Measurements from ENCODE around the gene ACOX3.

The ACOX3 gene

DNA sequence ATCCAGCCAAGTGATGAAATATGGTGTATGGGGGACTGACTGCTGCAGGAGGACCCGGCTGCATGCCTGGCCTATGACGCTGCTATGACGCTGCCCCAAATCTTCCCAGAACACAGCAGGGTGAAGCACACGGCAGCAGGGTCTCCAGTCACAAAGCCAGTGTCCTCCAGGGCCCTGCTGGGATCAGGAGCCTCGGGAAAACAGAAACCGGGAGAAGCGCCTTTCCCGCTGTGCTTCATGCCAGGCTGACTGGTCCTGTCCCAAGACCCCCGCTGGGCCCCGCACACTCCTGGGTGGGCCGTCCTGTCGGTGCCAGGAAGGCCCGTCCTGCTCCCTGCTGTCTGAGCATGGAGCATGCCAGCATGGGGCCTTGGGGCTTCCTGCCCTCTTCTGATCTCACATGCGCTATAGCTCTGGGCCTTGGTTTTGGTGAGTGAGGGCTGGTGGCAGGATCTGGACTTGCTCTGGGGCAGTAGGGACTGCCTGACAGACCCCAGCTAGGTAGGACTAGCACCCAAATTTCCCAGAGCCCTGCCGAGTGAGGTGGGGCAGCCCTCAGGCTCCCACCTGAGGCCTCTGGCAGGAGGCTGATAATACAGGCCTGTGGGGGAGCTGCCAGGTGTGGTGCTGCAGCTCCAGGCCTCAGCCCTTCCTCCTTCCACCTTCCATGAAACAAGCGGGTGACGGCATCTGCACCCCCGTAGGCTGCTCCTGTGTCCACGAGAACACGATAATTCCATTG, 64.0 kb downstream of the ACOX3 start:
- Mint-ChIP-seq H3K4me1 (no peaks in the 10 kb centered on the region), H3K27ac (ENCODE audit: low read depth) (no peak overlapping the region), H3K4me3 (no peak overlapping the region), H3K9me3 (no peaks in the 10 kb centered on the region), H3K27me3 (no peaks in the 10 kb centered on the region), H3K36me3 (ENCODE audit: insufficient read depth) (peaks cover 2% of the 10 kb centered on the region)
- ATAC-seq (replicated peaks; ENCODE audit: extremely low read depth, poor library complexity, severe bottlenecking) (no peak), DNase-seq (ENCODE audit: low spot score in 2 of 2) (no peak)

DNA sequence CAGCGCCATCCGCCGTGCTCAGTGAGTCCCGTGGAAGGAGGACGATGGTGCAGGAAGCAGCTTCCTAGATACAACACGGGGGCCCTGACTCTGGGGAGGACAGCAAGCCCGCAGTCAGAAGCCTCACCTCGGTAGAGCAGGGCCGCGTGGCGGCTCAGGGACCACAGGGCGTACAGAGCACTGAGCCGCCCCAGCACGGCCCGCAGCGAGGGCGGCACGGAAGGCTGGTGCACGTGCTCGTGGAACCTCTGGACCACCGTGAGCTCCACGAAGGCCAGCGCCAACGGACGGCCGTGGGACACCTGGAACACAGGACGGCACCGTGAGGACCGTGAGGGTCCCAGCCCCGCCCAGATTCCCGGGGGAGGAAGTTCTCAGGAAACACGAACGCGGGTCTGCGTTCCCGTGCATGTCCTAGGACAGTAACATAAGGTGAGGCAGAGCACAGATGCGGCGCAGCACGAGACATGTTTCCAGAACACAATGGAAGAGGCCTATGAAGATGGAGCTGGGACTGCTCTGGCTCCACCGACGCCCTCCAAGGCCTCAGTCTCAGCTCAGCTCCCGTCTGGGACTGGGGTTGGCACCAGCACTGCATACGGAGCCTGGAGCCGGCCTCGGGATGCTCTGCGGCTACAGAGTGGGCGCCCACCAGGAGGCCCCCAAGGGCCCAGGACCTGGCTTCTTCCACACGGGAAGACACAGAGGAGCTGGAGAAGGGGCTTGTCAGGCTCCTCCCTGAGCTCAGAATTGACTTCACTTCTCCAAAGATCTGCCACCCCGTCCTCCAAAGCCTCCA, 65.5 kb downstream of the ACOX3 start:
- no peak overlapping the region for H3K4me3 Mint-ChIP-seq
- no peaks in the 10 kb centered on the region for H3K27me3 Mint-ChIP-seq
- no peak overlapping the region for H3K27ac Mint-ChIP-seq (ENCODE audit: low read depth)

DNA sequence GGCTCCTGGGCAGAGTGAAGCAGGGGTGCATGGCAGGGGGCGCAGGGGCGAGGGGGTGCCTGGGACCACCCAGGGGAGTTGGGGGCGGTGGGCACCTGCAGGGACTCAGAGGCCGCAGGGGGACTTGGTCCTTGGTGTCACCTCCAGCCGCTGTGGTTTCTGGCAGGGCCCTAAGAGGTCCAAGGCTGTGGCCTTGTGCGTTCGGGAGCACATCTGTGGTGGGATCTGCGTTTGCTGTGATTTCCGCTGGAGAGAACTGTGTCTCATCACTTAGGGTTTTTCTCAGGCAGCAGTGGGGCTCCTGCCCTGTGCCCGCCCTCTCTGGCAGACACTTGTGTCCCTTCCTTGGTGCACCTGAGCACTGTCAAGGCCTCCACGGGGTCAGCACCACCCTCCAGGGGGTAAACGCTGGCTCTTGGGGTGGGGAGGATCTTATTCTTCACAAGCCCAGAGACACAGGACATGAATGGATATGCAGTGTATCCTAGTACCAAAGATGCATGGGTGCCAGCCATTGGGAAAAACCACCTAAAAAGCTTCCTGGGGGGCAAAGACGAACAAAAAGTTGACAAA, 66.5 kb downstream of the ACOX3 start:
- peaks cover 2% of the 10 kb centered on the region for H3K36me3 Mint-ChIP-seq (ENCODE audit: insufficient read depth)
- no peak overlapping the region for H3K27ac Mint-ChIP-seq (ENCODE audit: low read depth)
- no peak for ATAC-seq (replicated peaks; ENCODE audit: extremely low read depth, poor library complexity, severe bottlenecking)
- no peaks in the 10 kb centered on the region for H3K27me3 Mint-ChIP-seq
- no peaks in the 10 kb centered on the region for H3K9me3 Mint-ChIP-seq
- no peak for DNase-seq (ENCODE audit: low spot score in 2 of 2)
- H3K4me1 Mint-ChIP-seq = no peaks in the 10 kb centered on the region
- no peak overlapping the region for H3K4me3 Mint-ChIP-seq

More for the DNA sequence above, 65.5 kb downstream of the ACOX3 start:
- Mint-ChIP-seq H3K4me1 (no peaks in the 10 kb centered on the region), H3K9me3 (no peaks in the 10 kb centered on the region), H3K36me3 (ENCODE audit: insufficient read depth) (peaks cover 2% of the 10 kb centered on the region)
- DNase-seq (ENCODE audit: low spot score in 2 of 2) (no peak), ATAC-seq (replicated peaks; ENCODE audit: extremely low read depth, poor library complexity, severe bottlenecking) (no peak)

DNA sequence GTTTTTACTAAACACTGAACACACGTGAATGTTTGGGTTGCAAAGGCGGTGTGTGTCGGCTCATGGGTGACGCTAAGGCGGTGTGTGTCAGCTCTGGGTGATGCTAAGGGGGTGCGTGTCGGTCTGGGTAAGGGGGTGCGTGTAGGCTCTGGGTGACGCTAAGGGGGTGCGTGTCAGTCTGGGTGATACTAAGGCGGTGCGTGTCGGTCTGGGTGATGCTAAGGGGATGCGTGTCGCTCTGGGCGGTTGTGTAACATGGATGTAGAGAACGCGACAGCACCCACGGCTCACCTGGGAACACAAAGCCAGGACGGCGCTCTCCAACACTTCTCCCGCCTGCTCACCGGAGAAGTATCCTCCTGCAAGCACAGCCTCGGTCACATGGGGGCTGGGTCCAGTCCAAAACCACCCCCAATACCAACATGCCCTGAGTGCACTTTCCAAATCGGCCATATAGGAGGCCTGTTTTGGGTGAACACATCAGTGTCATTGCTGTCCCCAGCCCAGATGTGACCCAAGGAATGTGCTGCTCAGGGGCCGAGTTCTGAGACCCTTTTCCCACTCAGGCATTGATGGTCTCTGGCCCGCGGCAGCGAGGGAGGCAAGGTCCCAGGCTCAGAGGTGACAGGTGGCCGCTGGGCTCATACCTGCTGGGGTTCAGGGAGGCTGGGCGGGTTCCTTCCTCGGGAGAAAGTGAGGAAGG, 67.1 kb downstream of the ACOX3 start:
- Mint-ChIP-seq H3K4me1 (no peaks in the 10 kb centered on the region), H3K27me3 (no peaks in the 10 kb centered on the region), H3K9me3 (no peaks in the 10 kb centered on the region), H3K27ac (ENCODE audit: low read depth) (no peak overlapping the region), H3K36me3 (ENCODE audit: insufficient read depth) (peaks cover 2% of the 10 kb centered on the region), H3K4me3 (no peak overlapping the region)
- ATAC-seq (replicated peaks; ENCODE audit: extremely low read depth, poor library complexity, severe bottlenecking) (no peak), DNase-seq (ENCODE audit: low spot score in 2 of 2) (no peak)

DNA sequence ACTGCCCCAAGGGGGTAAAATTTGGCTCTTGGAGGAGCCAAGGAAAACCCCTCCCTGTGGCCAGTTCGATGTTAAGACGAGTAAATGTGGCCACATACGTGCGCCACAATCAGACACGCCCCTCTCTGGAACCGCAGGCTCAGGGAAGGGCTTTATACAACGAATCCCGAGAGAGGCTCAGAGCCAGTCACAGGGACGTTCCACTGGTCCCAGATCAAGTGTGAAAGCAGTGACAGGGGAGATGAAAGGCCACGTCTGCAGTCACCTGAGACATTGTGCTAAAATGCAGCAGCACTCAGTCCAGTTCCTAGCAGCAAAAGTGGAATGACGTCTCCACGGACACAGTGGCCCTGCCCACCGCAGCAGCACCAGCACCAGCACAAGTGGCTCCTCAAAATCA, 68.0 kb downstream of the ACOX3 start:
- ATAC-seq (replicated peaks; ENCODE audit: extremely low read depth, poor library complexity, severe bottlenecking) (no peak), DNase-seq (ENCODE audit: low spot score in 2 of 2) (no peak)
- Mint-ChIP-seq H3K36me3 (ENCODE audit: insufficient read depth) (peaks cover 2% of the 10 kb centered on the region), H3K27me3 (no peaks in the 10 kb centered on the region), H3K27ac (ENCODE audit: low read depth) (no peak overlapping the region), H3K4me1 (no peaks in the 10 kb centered on the region), H3K4me3 (no peak overlapping the region), H3K9me3 (no peaks in the 10 kb centered on the region)

DNA sequence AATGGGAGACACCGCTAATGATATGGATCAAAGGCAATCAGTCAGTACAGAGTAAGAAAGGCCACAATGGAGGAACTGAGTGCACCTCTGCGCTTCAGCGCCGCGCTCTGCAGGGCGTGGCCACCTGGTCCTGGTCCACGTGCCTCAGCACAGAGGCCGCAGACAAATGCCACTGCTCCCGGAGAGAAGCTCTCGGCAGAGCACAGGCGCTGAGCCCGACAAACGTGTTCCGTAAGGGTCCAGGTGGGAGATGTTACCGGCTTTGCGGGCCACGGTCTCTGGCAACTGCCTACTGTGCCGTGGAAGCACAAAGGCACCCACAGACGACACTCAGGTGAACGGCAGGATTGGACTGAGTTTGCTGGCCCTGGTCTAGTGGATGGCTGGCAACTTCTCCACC, 68.9 kb downstream of the ACOX3 start:
- Mint-ChIP-seq H3K4me3 (no peak overlapping the region), H3K27ac (ENCODE audit: low read depth) (no peak overlapping the region)

DNA sequence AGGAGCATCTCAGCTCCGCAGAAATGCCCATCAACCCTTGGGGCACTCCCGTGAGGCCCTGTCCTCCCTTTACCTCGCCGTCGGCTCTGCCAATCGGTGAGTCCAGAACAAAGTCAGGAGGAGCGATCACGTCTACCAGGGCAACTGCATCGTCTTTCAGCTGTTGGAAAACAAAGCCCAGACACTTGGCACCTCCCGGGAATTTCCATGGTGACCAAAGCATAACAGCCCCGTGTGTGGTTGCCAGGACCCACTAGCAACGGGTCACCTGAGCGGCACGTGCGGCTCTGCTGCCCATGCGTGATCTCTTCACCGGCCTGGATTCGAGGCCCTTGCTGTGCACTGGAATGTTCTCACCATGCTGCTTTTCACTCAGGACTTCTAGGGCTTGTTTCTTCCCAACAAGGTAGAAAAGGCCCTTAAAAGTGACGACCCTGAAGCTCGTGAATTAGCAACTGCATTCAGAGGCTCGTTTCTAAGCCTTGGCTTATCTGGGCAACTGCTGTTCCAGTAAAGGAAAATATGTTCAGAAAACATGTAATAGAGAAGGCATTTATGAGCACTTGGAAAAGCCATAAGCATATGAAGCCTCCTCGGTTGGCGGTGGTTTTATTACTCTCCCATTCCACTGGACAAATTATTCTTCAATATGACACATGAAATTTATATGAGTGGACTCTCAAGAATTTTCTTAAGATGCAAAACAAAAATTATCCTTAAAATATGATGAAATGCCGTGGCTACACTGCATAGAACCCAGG, 69.5 kb downstream of the ACOX3 start:
- Mint-ChIP-seq H3K4me3 (no peak overlapping the region), H3K4me1 (no peaks in the 10 kb centered on the region), H3K27ac (ENCODE audit: low read depth) (no peak overlapping the region), H3K27me3 (no peaks in the 10 kb centered on the region), H3K36me3 (ENCODE audit: insufficient read depth) (peaks cover 4% of the 10 kb centered on the region), H3K9me3 (no peaks in the 10 kb centered on the region)
- ATAC-seq (replicated peaks; ENCODE audit: extremely low read depth, poor library complexity, severe bottlenecking) (no peak), DNase-seq (ENCODE audit: low spot score in 2 of 2) (no peak)

More for the DNA sequence above, 68.9 kb downstream of the ACOX3 start:
- Mint-ChIP-seq H3K36me3 (ENCODE audit: insufficient read depth) (peaks cover 2% of the 10 kb centered on the region), H3K27me3 (no peaks in the 10 kb centered on the region), H3K4me1 (no peaks in the 10 kb centered on the region), H3K9me3 (no peaks in the 10 kb centered on the region)
- no peak for DNase-seq (ENCODE audit: low spot score in 2 of 2)
- no peak for ATAC-seq (replicated peaks; ENCODE audit: extremely low read depth, poor library complexity, severe bottlenecking)

DNA sequence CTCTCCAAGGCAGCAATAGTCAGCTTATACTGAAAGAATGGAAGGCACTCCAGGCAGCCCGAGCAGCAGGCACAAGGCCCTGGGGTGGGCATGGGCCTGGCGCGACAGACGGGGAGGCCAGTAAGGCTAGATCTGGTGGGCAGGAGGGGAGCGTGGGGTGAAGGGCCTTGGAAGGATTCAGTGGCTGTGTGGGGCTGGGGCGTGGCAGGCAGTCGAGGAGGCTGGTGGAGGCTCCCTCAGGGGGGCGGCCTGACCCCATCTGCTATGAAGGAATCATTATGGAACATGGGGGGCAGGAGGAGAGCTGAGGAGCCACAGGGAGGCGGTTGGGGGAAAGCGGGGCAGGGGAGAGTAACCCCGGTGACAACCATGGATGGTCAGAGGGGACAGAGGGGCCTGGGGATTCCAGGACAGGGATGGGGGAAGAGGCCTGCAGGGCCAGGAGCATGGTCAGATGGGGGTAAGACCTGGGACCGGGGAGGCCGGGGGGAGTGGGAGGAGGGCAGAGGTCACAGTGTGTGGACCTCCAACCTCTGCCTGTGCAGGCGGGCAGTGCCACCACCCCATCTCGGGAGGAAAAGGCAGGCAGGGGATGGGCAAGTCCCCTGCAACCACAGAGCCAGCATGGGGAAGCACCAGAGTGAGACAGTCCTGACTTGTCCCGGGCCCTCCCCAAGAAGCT, 70.3 kb downstream of the ACOX3 start:
- H3K27ac Mint-ChIP-seq (ENCODE audit: low read depth) = no peak overlapping the region
- no peaks in the 10 kb centered on the region for H3K9me3 Mint-ChIP-seq
- DNase-seq (ENCODE audit: low spot score in 2 of 2) (no peak), ATAC-seq (replicated peaks; ENCODE audit: extremely low read depth, poor library complexity, severe bottlenecking) (no peak)
- no peak overlapping the region for H3K4me3 Mint-ChIP-seq
- no peaks in the 10 kb centered on the region for H3K4me1 Mint-ChIP-seq
- peaks cover 5% of the 10 kb centered on the region for H3K36me3 Mint-ChIP-seq (ENCODE audit: insufficient read depth)
- H3K27me3 Mint-ChIP-seq = no peaks in the 10 kb centered on the region

DNA sequence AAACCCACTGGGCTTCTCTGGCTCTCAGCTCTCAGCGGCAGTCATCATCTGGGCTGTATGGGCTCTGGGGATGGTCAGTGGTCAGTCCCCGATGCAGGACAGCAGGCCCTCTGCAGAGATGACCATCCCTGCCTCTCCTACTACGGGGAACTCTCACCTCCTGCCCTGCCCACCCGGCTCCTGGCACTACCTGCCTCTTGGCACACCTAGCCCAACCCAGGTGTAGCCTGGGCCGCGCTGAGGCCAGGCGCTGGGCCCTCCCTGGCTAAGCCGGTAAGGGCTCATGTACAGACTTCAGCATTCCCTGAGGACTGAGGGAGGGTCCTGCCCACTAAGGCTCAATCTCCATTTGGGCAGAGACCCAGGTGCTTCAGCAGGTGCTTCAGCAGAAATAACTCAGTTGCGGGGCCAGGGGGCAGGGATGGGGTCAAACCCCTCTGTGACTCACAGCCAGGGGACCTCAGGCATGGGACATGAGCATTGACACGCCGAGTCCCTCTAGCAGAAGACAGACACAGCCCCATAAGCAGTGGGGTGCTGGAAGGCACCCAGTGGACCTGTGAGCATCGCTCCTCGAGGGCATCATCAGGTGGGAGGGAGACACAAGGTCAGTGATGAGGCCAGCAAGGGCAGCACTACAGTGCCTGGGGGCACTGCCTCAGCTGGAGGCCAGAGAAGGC, 71.0 kb downstream of the ACOX3 start:
- no peak overlapping the region for H3K4me3 Mint-ChIP-seq
- H3K27me3 Mint-ChIP-seq = no peaks in the 10 kb centered on the region
- H3K27ac Mint-ChIP-seq (ENCODE audit: low read depth) = no peak overlapping the region
- H3K36me3 Mint-ChIP-seq (ENCODE audit: insufficient read depth) = peaks cover 6% of the 10 kb centered on the region
- ATAC-seq (replicated peaks; ENCODE audit: extremely low read depth, poor library complexity, severe bottlenecking) = no peak
- no peaks in the 10 kb centered on the region for H3K9me3 Mint-ChIP-seq
- H3K4me1 Mint-ChIP-seq = no peaks in the 10 kb centered on the region
- DNase-seq (ENCODE audit: low spot score in 2 of 2) = no peak

DNA sequence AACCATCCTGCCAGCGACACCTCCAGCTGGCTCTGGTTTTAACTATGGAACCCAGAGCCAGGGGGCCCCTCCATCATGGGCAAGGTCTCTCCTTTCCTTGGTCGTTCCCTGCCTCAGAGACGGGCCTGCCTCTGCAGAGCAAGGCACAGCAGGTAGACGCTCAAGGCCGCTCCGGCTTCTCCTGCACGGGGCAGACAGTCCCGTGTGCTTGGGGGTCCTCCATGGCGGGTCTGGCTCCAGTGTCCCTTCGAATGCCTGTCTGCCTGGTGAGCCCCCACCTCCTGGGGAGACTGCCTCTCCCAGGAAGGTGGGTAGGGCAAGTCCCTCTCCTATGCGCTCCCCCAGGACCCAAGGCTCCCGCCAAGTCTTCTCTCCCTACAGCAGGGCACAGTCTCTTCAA, 71.5 kb downstream of the ACOX3 start:
- ATAC-seq (replicated peaks; ENCODE audit: extremely low read depth, poor library complexity, severe bottlenecking) (no peak), DNase-seq (ENCODE audit: low spot score in 2 of 2) (no peak)
- no peaks in the 10 kb centered on the region for H3K4me1 Mint-ChIP-seq
- H3K4me3 Mint-ChIP-seq = no peak overlapping the region
- H3K36me3 Mint-ChIP-seq (ENCODE audit: insufficient read depth) = peaks cover 10% of the 10 kb centered on the region
- no peaks in the 10 kb centered on the region for H3K27me3 Mint-ChIP-seq
- H3K9me3 Mint-ChIP-seq = no peaks in the 10 kb centered on the region
- H3K27ac Mint-ChIP-seq (ENCODE audit: low read depth) = no peak overlapping the region

DNA sequence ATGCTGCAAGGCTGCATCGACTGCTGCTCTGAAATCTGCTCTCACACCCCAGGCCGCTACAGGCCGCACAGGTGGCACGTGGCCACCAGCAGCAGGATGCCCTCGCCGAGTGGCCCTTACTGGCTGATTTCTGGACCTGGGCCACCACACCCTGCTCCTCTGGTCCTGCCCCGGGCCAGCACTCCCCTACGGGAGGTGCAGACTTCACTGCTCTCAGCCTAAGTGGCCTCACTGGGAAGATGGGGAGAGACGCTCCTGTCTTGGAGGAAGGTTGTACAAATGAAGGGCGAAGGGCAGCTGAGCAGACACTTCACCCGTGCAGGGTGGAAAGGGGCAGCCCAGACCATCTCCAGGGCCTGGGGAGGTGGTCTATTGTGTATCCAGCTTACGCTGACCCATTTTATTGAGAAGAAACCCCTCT, 72.5 kb downstream of the ACOX3 start:
- Mint-ChIP-seq H3K36me3 (ENCODE audit: insufficient read depth) (peaks cover 8% of the 10 kb centered on the region), H3K9me3 (no peaks in the 10 kb centered on the region), H3K27ac (ENCODE audit: low read depth) (no peak overlapping the region), H3K4me3 (no peak overlapping the region), H3K4me1 (no peaks in the 10 kb centered on the region), H3K27me3 (no peaks in the 10 kb centered on the region)
- ATAC-seq (replicated peaks; ENCODE audit: extremely low read depth, poor library complexity, severe bottlenecking) = no peak
- no peak for DNase-seq (ENCODE audit: low spot score in 2 of 2)
